BJ (cell line): ENCODE results near the gene PIK3C2G. TPM values are rescaled to one million over a fixed set of nuclear protein-coding genes. Genes with fewer than 3 reads are reported as not detected.

Experiments used
- CTCF ChIA-PET: fragments of 350-600 bp; formaldehyde crosslinking; extraction: SDS; loops from one replicate; lab custom pipeline; 2021; ENCODE audit warnings: antibody characterized with exemption, inconsistent platforms; lab: Yijun Ruan, JAX
- POLR2A ChIA-PET: fragments of 300-600 bp; sonication (Branson Sonifier 250); formaldehyde crosslinking; extraction: SDS; loops from one replicate; lab custom pipeline; 2021; ENCODE audit warnings: antibody characterized with exemption; lab: Charles Lee
- DNase-seq: peaks from one replicate; pipeline ENCODE4 v3.0.0-alpha.2; 2011; ENCODE audit warnings: low read depth
- H3K27me3 ChIP-seq: 2 replicates; pipeline ENCODE4 v1.6.0; 2011; ENCODE audit warnings: low read length; ENCODE audit not compliant: control insufficient read depth, insufficient read depth
- H3K36me3 ChIP-seq: 2 replicates; pipeline ENCODE4 v1.5.1; 2011; ENCODE audit warnings: low read length; ENCODE audit not compliant: control insufficient read depth, insufficient read depth
- H3K4me3 ChIP-seq: 2 replicates; pipeline ENCODE4 v1.5.1; 2011; ENCODE audit warnings: low read depth, mild to moderate bottlenecking, control low read depth, low read length
- CTCF ChIP-seq: IDR thresholded peaks from 2 replicates; pipeline ENCODE4 v1.5.1; 2011; ENCODE audit warnings: low read depth, mild to moderate bottlenecking, control low read depth, inconsistent platforms, low read length, moderate library complexity; ENCODE audit not compliant: insufficient read depth
- polyA plus RNA-seq: library from polyadenylated mRNA; depleted of rRNA; stranded (reverse); fragments of >200 nt; gene quantifications from 2 replicates; pipeline ENCODE4 v1.2.3, GENCODE V29; 2011

Gene PIK3C2G
- polyA plus RNA-seq, 1 experiment = not detected

- no peaks in the 10 kb centered on the region for H3K36me3 ChIP-seq
- H3K4me3 ChIP-seq = no peak overlapping the region
- ChIA-PET CTCF (interaction anchor here (1.0 to 1.4 kb wide), 2 partner anchors 11 to 18 kb away, joined by 4 read pairs; no protein-coding TSS in a partner anchor), POLR2A (no interaction called here)
- TF ChIP-seq CTCF = no peak
- no peak for DNase-seq
- no peaks in the 10 kb centered on the region for H3K27me3 ChIP-seq
These were observed 83.9 kb downstream of the PIK3C2G start for GRCh38 chr12:18345021-18345735.

- H3K4me3 ChIP-seq = no peak overlapping the region
- no peaks in the 10 kb centered on the region for H3K27me3 ChIP-seq
- CTCF ChIA-PET = no interaction called here
- DNase-seq = no peak
- POLR2A ChIA-PET = no interaction called here
- no peak for TF ChIP-seq CTCF
- H3K36me3 ChIP-seq = no peaks in the 10 kb centered on the region
These were observed 91.0 kb downstream of the PIK3C2G start for GRCh38 chr12:18352312-18352711.

GRCh38 chr12:18355429-18355828 lies 94.1 kb downstream of the PIK3C2G start:
- POLR2A ChIA-PET = no interaction called here
- no peak for DNase-seq
- CTCF ChIA-PET = no interaction called here
- TF ChIP-seq CTCF = no peak
- no peak overlapping the region for H3K4me3 ChIP-seq
- no peaks in the 10 kb centered on the region for H3K36me3 ChIP-seq
- H3K27me3 ChIP-seq = no peaks in the 10 kb centered on the region

GRCh38 chr12:18358077-18358476 lies 96.8 kb downstream of the PIK3C2G start:
- no peaks in the 10 kb centered on the region; the same call in 1 of the 2 replicates for H3K27me3 ChIP-seq
- H3K36me3 ChIP-seq = no peaks in the 10 kb centered on the region
- DNase-seq = no peak
- no peak overlapping the region for H3K4me3 ChIP-seq
- POLR2A ChIA-PET = no interaction called here
- CTCF ChIA-PET = no interaction called here
- no peak for TF ChIP-seq CTCF

GRCh38 chr12:18358930-18359329 lies 97.6 kb downstream of the PIK3C2G start:
- H3K27me3 ChIP-seq = no peaks in the 10 kb centered on the region; the same call in 1 of the 2 replicates
- no peak for DNase-seq
- H3K4me3 ChIP-seq = no peak overlapping the region
- TF ChIP-seq CTCF = no peak
- H3K36me3 ChIP-seq = no peaks in the 10 kb centered on the region
- CTCF ChIA-PET = no interaction called here
- POLR2A ChIA-PET = no interaction called here
